Upper lobe of right lung (tissue), 1 donor: ENCODE results near the gene STIMATE. TPM values are rescaled to one million over a fixed set of nuclear protein-coding genes. Genes with fewer than 3 reads are reported as not detected.

Experiments
- ATAC-seq: fragments of 200-7000 bp; cut with Tn5 transposase; one replicate; pipeline ENCODE4 v1.9.1; 2020; ENCODE audit warnings: mild to moderate bottlenecking, moderate library complexity
- DNase-seq: peaks from one replicate; pipeline ENCODE4 v3.0.0-alpha.2; 2020
- H3K27ac ChIP-seq: fragments of 200-600 bp; one replicate; pipeline ENCODE4 v1.8.0; 2022
- H3K27me3 ChIP-seq: fragments of 200-600 bp; one replicate; pipeline ENCODE4 v1.8.0; 2022; ENCODE audit warnings: mild to moderate bottlenecking
- H3K36me3 ChIP-seq: fragments of 200-600 bp; one replicate; pipeline ENCODE4 v1.8.0; 2022
- H3K4me1 ChIP-seq: fragments of 200-600 bp; one replicate; pipeline ENCODE4 v1.8.0; 2022
- H3K4me3 ChIP-seq: fragments of 200-600 bp; one replicate; pipeline ENCODE4 v1.8.0; 2022; ENCODE audit warnings: mild to moderate bottlenecking
- H3K9me3 ChIP-seq: fragments of 200-600 bp; one replicate; pipeline ENCODE4 v1.8.0; 2022
- intact Hi-C: fragments of 100-400 bp; cut with DNase I; formaldehyde crosslinking; loops from one replicate; pipeline ENCODE4 v1.11.0; 2022
- total RNA-seq: library from RNA; stranded (reverse); fragmentation: NEBNext Ultra II Directional; extraction: Animal tissue kit (Norgen Biotek cat#: 25700); gene quantifications from one replicate; pipeline ENCODE4 v1.2.1, GENCODE V29; 2021
- TF ChIP-seq, protein P1 (sequence below): fragments of 200-600 bp; IDR thresholded peaks from one replicate; pipeline ENCODE4 v1.8.0; 2022; ENCODE audit warnings: antibody characterized with exemption
- donor health status: DM: no; HTN: yes; CAD: no; lungs with severe emphysema.

The STIMATE gene
- total RNA-seq, 1 donor from 2014 or later = 34.7 TPM

DNA sequence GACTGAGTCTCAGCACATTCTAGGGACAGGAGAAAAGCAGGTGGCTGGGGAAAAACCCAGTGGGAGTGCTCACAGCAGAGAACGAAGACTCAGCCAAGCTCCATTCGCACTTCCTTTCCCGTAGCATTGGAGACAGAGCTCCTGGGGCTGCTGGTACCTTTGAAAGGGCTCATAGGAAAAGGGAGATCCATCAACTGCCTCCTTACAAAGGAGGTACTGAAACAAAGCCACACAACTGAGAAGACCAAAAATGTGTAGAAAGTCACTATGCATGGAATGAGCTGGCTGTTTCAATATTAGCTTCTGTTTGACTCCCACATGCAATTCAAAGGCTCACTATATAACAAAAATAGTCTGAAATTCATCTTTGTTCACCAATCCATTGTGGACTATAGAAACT, 16.9 kb downstream of the STIMATE start:
- no peak overlapping the region for H3K27ac ChIP-seq
- no peaks in the 10 kb centered on the region for H3K27me3 ChIP-seq
- H3K4me3 ChIP-seq = no peak overlapping the region
- ATAC-seq (no peak), DNase-seq (no peak)
- intact Hi-C loops = no loop called here
- H3K36me3 ChIP-seq = peaks cover 8% of the 10 kb centered on the region
- H3K4me1 ChIP-seq = peaks cover 4% of the 10 kb centered on the region
- H3K9me3 ChIP-seq = no peaks in the 10 kb centered on the region
- TF ChIP-seq, protein P1, sequence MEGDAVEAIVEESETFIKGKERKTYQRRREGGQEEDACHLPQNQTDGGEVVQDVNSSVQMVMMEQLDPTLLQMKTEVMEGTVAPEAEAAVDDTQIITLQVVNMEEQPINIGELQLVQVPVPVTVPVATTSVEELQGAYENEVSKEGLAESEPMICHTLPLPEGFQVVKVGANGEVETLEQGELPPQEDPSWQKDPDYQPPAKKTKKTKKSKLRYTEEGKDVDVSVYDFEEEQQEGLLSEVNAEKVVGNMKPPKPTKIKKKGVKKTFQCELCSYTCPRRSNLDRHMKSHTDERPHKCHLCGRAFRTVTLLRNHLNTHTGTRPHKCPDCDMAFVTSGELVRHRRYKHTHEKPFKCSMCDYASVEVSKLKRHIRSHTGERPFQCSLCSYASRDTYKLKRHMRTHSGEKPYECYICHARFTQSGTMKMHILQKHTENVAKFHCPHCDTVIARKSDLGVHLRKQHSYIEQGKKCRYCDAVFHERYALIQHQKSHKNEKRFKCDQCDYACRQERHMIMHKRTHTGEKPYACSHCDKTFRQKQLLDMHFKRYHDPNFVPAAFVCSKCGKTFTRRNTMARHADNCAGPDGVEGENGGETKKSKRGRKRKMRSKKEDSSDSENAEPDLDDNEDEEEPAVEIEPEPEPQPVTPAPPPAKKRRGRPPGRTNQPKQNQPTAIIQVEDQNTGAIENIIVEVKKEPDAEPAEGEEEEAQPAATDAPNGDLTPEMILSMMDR = no peak

DNA sequence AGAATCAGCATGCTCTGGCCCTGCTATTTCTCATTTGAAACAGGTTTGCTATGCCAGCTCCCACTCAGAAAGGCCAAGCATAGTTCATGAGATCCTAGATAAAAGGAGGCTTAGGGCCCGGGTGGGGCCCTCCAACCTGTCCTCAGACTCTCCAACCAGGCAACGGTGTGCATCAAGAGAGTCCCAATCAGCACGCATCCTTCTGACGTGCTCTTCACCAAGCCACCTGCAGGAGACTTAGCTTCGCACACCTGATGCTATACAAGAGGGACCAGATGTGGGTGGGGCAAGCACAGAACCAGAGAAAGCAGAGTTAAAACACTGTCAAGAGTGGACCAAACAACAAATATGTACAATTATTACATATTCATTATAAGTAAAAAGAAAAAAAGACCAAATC, 17.3 kb downstream of the STIMATE start:
- H3K27ac ChIP-seq = no peak overlapping the region
- no peaks in the 10 kb centered on the region for H3K9me3 ChIP-seq
- intact Hi-C loops = no loop called here
- no peak overlapping the region for H3K4me3 ChIP-seq
- H3K4me1 ChIP-seq = peaks cover 7% of the 10 kb centered on the region
- TF ChIP-seq, protein P1 = no peak
- ATAC-seq (no peak), DNase-seq (no peak)
- peaks cover 4% of the 10 kb centered on the region for H3K36me3 ChIP-seq
- H3K27me3 ChIP-seq = no peaks in the 10 kb centered on the region

DNA sequence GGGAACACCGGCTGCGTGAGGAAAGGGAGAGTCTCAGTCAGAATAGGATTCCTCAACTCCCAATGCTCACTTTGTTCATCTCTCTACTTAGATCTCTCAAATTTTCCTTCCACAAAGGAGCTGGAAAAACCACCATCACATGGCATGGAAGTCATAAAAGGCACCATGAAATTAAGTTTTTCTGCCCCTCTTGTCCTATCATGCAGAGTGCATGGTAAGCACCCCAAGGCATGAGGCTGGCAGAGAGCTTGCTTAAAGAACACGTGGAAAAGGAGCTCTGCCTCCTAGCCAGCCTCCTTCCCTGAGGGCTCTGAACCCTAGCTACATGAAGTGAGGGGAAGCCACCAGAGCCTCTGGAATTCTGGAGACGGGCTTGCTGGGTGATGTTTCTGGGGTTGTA, 17.8 kb downstream of the STIMATE start:
- TF ChIP-seq, protein P1 = no peak
- no peak for DNase-seq

DNA sequence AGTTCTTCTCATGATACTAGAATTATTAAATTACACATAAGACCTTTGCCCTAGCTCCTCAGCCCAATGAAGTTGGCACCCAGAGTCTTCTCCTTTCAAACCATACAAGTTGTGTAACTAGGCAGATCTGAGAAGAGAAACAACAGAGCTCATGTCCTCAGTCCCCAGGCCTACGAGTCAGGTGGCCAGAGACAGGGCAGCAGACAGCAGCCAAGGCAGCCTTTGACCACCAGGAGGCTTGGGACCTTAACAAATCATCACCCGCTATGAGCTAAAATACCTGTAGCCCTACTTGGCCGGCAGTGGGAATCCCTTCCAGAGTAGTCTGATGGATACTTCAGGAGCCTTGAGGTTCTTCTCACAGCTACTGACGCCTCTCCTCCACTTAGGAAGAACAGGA, 18.3 kb downstream of the STIMATE start:
- ATAC-seq = peak; percentile 72
- H3K36me3 ChIP-seq = no peaks in the 10 kb centered on the region
- H3K27ac ChIP-seq = no peak overlapping the region
- no peaks in the 10 kb centered on the region for H3K9me3 ChIP-seq
- no peak overlapping the region for H3K4me3 ChIP-seq
- H3K27me3 ChIP-seq = no peaks in the 10 kb centered on the region
- intact Hi-C loops = no loop called here
- peaks cover 7% of the 10 kb centered on the region for H3K4me1 ChIP-seq
- DNase-seq = no peak
- TF ChIP-seq, protein P1 = no peak

More for the DNA sequence above, 17.8 kb downstream of the STIMATE start:
- Histone ChIP-seq H3K27me3 (no peaks in the 10 kb centered on the region), H3K27ac (no peak overlapping the region), H3K36me3 (no peaks in the 10 kb centered on the region), H3K4me1 (peaks cover 7% of the 10 kb centered on the region), H3K9me3 (no peaks in the 10 kb centered on the region), H3K4me3 (no peak overlapping the region)
- ATAC-seq = no peak
- intact Hi-C loops = no loop called here

DNA sequence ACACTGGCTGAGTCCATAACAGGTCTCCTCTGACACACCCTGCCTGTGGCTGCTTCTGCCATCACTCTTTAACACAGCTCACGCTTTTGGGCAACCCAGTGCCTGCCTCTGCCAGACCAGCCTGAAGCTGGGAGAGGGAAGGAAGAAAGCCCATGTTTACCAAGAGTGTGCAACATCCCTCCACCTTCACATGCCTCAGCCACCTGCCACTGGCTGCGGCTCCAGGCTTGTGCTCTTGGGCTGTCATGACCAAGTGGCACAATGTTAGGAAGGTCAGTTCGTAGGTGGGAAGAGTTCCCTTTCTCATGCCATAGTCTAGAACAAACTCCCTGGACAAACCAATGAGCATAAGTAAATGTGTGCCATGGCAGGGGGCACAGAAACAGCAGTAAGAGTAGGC, 20.3 kb downstream of the STIMATE start:
- Histone ChIP-seq H3K27me3 (no peaks in the 10 kb centered on the region), H3K4me3 (no peak overlapping the region), H3K27ac (no peak overlapping the region), H3K4me1 (peaks cover 12% of the 10 kb centered on the region), H3K9me3 (no peaks in the 10 kb centered on the region), H3K36me3 (no peaks in the 10 kb centered on the region)
- ATAC-seq = no peak
- intact Hi-C loops = no loop called here
- DNase-seq = no peak
- TF ChIP-seq, protein P1 = no peak
